GM12878 (cell line): ENCODE data around the gene GAS6. TPM values are rescaled to one million over a fixed set of nuclear protein-coding genes. Genes with fewer than 3 reads are reported as not detected.

Experiments
- ATAC-seq: fragments of 200-7000 bp; cut with Tn5 transposase; 3 replicates; pipeline ENCODE4 v1.9.1; 2020; ENCODE audit warnings: mild to moderate bottlenecking, moderate library complexity
- BruUV-seq: library from RNA; stranded (reverse); fragments of 400-500 nt; replicated peaks from 2 replicates; lab custom pipeline; 2021; lab: Mats Ljungman, UMichigan
- CTCF ChIA-PET: fragments of 300-600 bp; sonication (Branson Sonifier 250); formaldehyde crosslinking; extraction: SDS; loops from one replicate; lab custom pipeline; 2021; ENCODE audit warnings: inconsistent platforms; lab: Yijun Ruan, JAX
- POLR2A ChIA-PET: fragments of 350-600 bp; formaldehyde crosslinking; extraction: SDS; loops from one replicate; lab custom pipeline; 2021; ENCODE audit warnings: inconsistent platforms; lab: Charles Lee
- RAD21 ChIA-PET: fragments of 300-600 bp; sonication (Branson Sonifier 250); formaldehyde crosslinking; loops from one replicate; lab custom pipeline; 2023; ENCODE audit warnings: antibody characterized with exemption; ENCODE audit not compliant: unreplicated experiment; lab: Charles Lee
- SMC1A ChIA-PET: fragments of 300-600 bp; sonication (Branson Sonifier 250); formaldehyde crosslinking; loops from one replicate; lab custom pipeline; 2023; ENCODE audit not compliant: unreplicated experiment, uncharacterized antibody; lab: Charles Lee
- DNase-seq: peaks from one replicate; pipeline ENCODE4 v3.0.0-alpha.2; 2011; ENCODE audit warnings: low read depth, low spot score
- FAIRE-seq: peaks from 3 replicates; lab custom pipeline; 2011; peaks lifted over from hg19 to GRCh38; lab: Jason Lieb, UNC
- H2AFZ ChIP-seq: 2 replicates; pipeline ENCODE4 v1.6.0; 2011; ENCODE audit warnings: low read depth, low read length, control low read depth; ENCODE audit not compliant: control insufficient read depth
- H3K27ac ChIP-seq: 2 replicates; pipeline ENCODE4 v1.5.1; 2011; ENCODE audit warnings: control low read depth; ENCODE audit not compliant: control insufficient read depth, insufficient read depth
- H3K27me3 ChIP-seq, 2 experiments: replicated peaks in 1 of 2; 2 replicates each; pipeline versions ENCODE4 v1.6.0 to v1.6.1; 2011; ENCODE audit warnings: low read length in 1 of 2; ENCODE audit not compliant: control insufficient read depth in 2 of 2, insufficient read depth in 2 of 2
- H3K36me3 ChIP-seq, 2 experiments: 2 replicates each; pipeline ENCODE4 v1.5.1; 2011; ENCODE audit warnings: low read length in 1 of 2; ENCODE audit not compliant: control insufficient read depth in 2 of 2, insufficient read depth in 2 of 2
- H3K4me1 ChIP-seq: 2 replicates; pipeline ENCODE4 v1.6.1; 2011; ENCODE audit warnings: mild to moderate bottlenecking, low read length, moderate library complexity, mixed read lengths; ENCODE audit not compliant: control insufficient read depth, insufficient read depth
- H3K4me2 ChIP-seq: 2 replicates; pipeline ENCODE4 v1.6.0; 2011; ENCODE audit warnings: control low read depth; ENCODE audit not compliant: control insufficient read depth, insufficient read depth
- H3K4me3 ChIP-seq: fragments of 200-600 bp; sonication (generic); 2 replicates; pipeline ENCODE4 v1.5.1; 2016
- H3K79me2 ChIP-seq: 2 replicates; pipeline ENCODE4 v1.6.0; 2011; ENCODE audit warnings: low read length; ENCODE audit not compliant: control insufficient read depth, insufficient read depth
- H3K9ac ChIP-seq: 2 replicates; pipeline ENCODE4 v1.8.0; 2011; ENCODE audit warnings: low read length, control low read depth, mixed read lengths; ENCODE audit not compliant: control insufficient read depth, insufficient read depth
- H3K9me3 ChIP-seq: replicated peaks from 3 replicates; pipeline ENCODE4 v1.5.1; 2011; ENCODE audit warnings: mild to moderate bottlenecking, low read length; ENCODE audit not compliant: control insufficient read depth, insufficient read depth
- H4K20me1 ChIP-seq: 2 replicates; pipeline ENCODE4 v1.6.0; 2011; ENCODE audit not compliant: control insufficient read depth, insufficient read depth
- ATF3 ChIP-seq: IDR thresholded peaks from 2 replicates; pipeline ENCODE4 v1.6.1; 2011; ENCODE audit warnings: low read depth, mild to moderate bottlenecking, low read length, moderate library complexity, borderline replicate concordance; ENCODE audit errors: extremely low read depth
- CEBPZ ChIP-seq: fragments of 150-350 bp; IDR thresholded peaks from 2 replicates; pipeline ENCODE4 v1.6.1; 2016; ENCODE audit warnings: low read depth, low read length
- E2F8 ChIP-seq: fragments of 450-650 bp; IDR thresholded peaks from 2 replicates; pipeline ENCODE4 v1.6.1; 2018; ENCODE audit warnings: mild to moderate bottlenecking, low read depth, moderate library complexity; ENCODE audit not compliant: partially characterized antibody
- EP300 ChIP-seq, 2 experiments: fragments of 150-350 bp in 1 of 2; IDR thresholded peaks; 2 replicates each; pipeline ENCODE4 v1.6.1; 2011 to 2012; ENCODE audit warnings: low read depth in 2 of 2, low read length in 2 of 2, borderline replicate concordance in 1 of 2, improper control_type of control experiment in 1 of 2, inconsistent platforms in 1 of 2; ENCODE audit not compliant: control insufficient read depth in 1 of 2
- ESRRA ChIP-seq: IDR thresholded peaks from 2 replicates; pipeline ENCODE4 v1.6.1; 2012; ENCODE audit warnings: mild to moderate bottlenecking, low read length, improper control_type of control experiment
- IRF5 ChIP-seq: fragments of 450-650 bp; IDR thresholded peaks from 2 replicates; pipeline ENCODE4 v1.6.1; 2017; ENCODE audit warnings: borderline replicate concordance
- MAX ChIP-seq: IDR thresholded peaks from 2 replicates; pipeline ENCODE4 v1.6.1; 2012; ENCODE audit warnings: low read depth, low read length, improper control_type of control experiment
- NFXL1 ChIP-seq: fragments of 450-650 bp; IDR thresholded peaks from 2 replicates; pipeline ENCODE4 v1.6.1; 2017; ENCODE audit warnings: antibody characterized with exemption, mild to moderate bottlenecking, borderline replicate concordance
- NFYA ChIP-seq: IDR thresholded peaks from 2 replicates; pipeline ENCODE4 v1.6.1; 2011; ENCODE audit warnings: low read depth, mild to moderate bottlenecking, low read length, improper control_type of control experiment, borderline replicate concordance
- PBX3 ChIP-seq: IDR thresholded peaks from 2 replicates; pipeline ENCODE4 v1.6.1; 2011; ENCODE audit warnings: mild to moderate bottlenecking, low read depth, low read length, moderate library complexity; ENCODE audit not compliant: insufficient replicate concordance
- POU2F2 ChIP-seq: IDR thresholded peaks from 3 replicates; pipeline ENCODE4 v1.6.1; 2011; ENCODE audit warnings: low read depth, mild to moderate bottlenecking, low read length, borderline replicate concordance
- RAD51 ChIP-seq: fragments of 450-650 bp; IDR thresholded peaks from 2 replicates; pipeline ENCODE4 v1.6.1; 2016; ENCODE audit warnings: moderate library complexity, mild to moderate bottlenecking, inconsistent platforms
- SMAD1 ChIP-seq: fragments of 450-650 bp; IDR thresholded peaks from 2 replicates; pipeline ENCODE4 v1.6.1; 2018; ENCODE audit warnings: mild to moderate bottlenecking, low read depth; ENCODE audit not compliant: partially characterized antibody
- SP1 ChIP-seq: IDR thresholded peaks from one replicate; pipeline ENCODE4 v1.6.1; 2011; ENCODE audit warnings: low read depth, low read length
- WGBS: methylation state at CpG from one replicate; pipeline ENCODE4 v1.1.6; 2016; ENCODE audit warnings: low lambda C conversion rate; ENCODE audit not compliant: insufficient replicate concordance, insufficient coverage; ENCODE audit errors: missing lambda C conversion rate; 5-methylcytosine and 5-hydroxymethylcytosine counted together
- in situ Hi-C: fragments of 300-500 bp; cut with MboI; formaldehyde crosslinking; loops from 9 replicates; pipeline ENCODE4 v1.14.3; 2018; ENCODE audit warnings: mixed read lengths
- intact Hi-C: fragments of 100-400 bp; cut with micrococcal nuclease; formaldehyde crosslinking; loops from one replicate; pipeline ENCODE4 v1.14.2; 2022; ENCODE audit not compliant: unreplicated experiment
- polyA plus RNA-seq, 11 experiments: library from polyadenylated mRNA; depleted of rRNA in 4 of 11; unstranded in 6 of 11; stranded (reverse) in 5 of 11; fragments of >200 nt; fragmentation: Nextera tagmentation in 4 of 11; fragmentation: Illumina TruSeq in 1 of 11; extraction: Ambion mirVana in 4 of 11; extraction: Trizol in 1 of 11; gene quantifications; 1 replicate in 1 of 11; 2 replicates in 10 of 11; pipeline versions ENCODE4 v1.2.1 to v1.2.3, GENCODE V29; 2011 to 2016; ENCODE audit warnings: inconsistent platforms in 2 of 11, missing spikeins in 2 of 11, low read depth in 1 of 11
- total RNA-seq, 4 experiments: library from RNA; depleted of rRNA in 3 of 4; stranded (reverse); fragments of >200 nt in 3 of 4; fragmentation: Illumina TruSeq in 1 of 4; extraction: Trizol in 1 of 4; gene quantifications; 2 replicates each; pipeline versions ENCODE4 v1.2.1 to v1.2.3, GENCODE V29; 2013 to 2021

GAS6 gene
- total and polyA plus RNA-seq, 10 of the 15 experiments (the other 5 are each of a cell fraction or from before 2014, with no cell fraction given), result 0.03 to 0.59 (median 0.10) TPM; not detected in 2

- no peak overlapping the region for H3K4me2 ChIP-seq
- TF ChIP-seq RAD51 (no peak), SMAD1 (no peak), NFYA (no peak), POU2F2 (no peak), IRF5 (no peak), SP1 (no peak), PBX3 (no peak), EP300 (IDR thresholded peaks at IDR 0.05; ENCODE audit: borderline replicate concordance in 1 of 2, control insufficient read depth in 1 of 2, low read depth in 2 of 2, low read length in 2 of 2) (no peak), ATF3 (no peak), NFXL1 (no peak), E2F8 (no peak), ESRRA (no peak), CEBPZ (no peak), MAX (no peak)
- TF ChIP-seq, all 136 proteins: peak for 0
- FAIRE-seq (no peak), DNase-seq (no peak), ATAC-seq (no peak)
- no peak overlapping the region for H2AFZ ChIP-seq
- no peaks in the 10 kb centered on the region for H3K79me2 ChIP-seq
- no peaks in the 10 kb centered on the region for H3K27me3 ChIP-seq
- no peak overlapping the region for H3K9ac ChIP-seq
- H3K4me1 ChIP-seq, result no peaks in the 10 kb centered on the region
- no peaks in the 10 kb centered on the region for H4K20me1 ChIP-seq
- no TSS peak for BruUV-seq
- no peak overlapping the region for H3K4me3 ChIP-seq
- WGBS, result 33% methylated on average over 7 of the region's 7 CpGs
- H3K27ac ChIP-seq, result no peak overlapping the region
- RAD21 ChIA-PET, result no interaction called here
- SMC1A ChIA-PET, result no interaction called here
- no peaks in the 10 kb centered on the region for H3K36me3 ChIP-seq
- no peaks in the 10 kb centered on the region for H3K9me3 ChIP-seq
- CTCF ChIA-PET, result no interaction called here
- POLR2A ChIA-PET, result no interaction called here
- intact Hi-C loops (no loop called here), in situ Hi-C loops (no loop called here)
Measured at GRCh38 chr13:113901231-113901630, 37.4 kb upstream of the GAS6 start.
